Measurements from ENCODE around the gene GULP1.

GRCh38 chr2:188399159-188399558 lies 107.5 kb downstream of the GULP1 start:
- TF ChIP-seq CTCF (conservative IDR thresholded peaks at IDR 0.05; ENCODE audit: low read depth in 2 of 2) (no peak), EZH2 (IDR thresholded peaks at IDR 0.05; ENCODE audit: low read depth, unreplicated experiment) (no peak), POLR2AphosphoS5 (IDR thresholded peaks at IDR 0.05; ENCODE audit: low read depth) (no peak), CREB1 (CRISPR knock-in tag; IDR thresholded peaks at IDR 0.05; ENCODE audit: low read depth) (no peak)

All from GM23338 (cell line).